ENCODE results near the gene PTCH2. TPM values are rescaled to one million over a fixed set of nuclear protein-coding genes. Genes with fewer than 3 reads are reported as not detected.

PTCH2 gene
- total RNA-seq, 1 experiment from 2014 or later, result 1.1 TPM

- peak; percentile 64 for DNase-seq (ENCODE audit: low spot score)
- ATAC-seq, result peak; percentile 19
- Mint-ChIP-seq H3K4me3 (peak overlapping the region; percentile 62), H3K4me1 (peaks cover 28% of the 10 kb centered on the region), H3K27me3 (ENCODE audit: low read depth) (peaks cover 12% of the 10 kb centered on the region), H3K9me3 (no peaks in the 10 kb centered on the region), H3K27ac (no peak overlapping the region), H3K36me3 (peaks cover 12% of the 10 kb centered on the region)
- CTCF ChIA-PET, result interaction anchor here (0.6 to 3.3 kb wide), 21 partner anchors 9 to 228 kb away, joined by 3 to 21 read pairs (median 3); partner anchors contain the start of genes BTBD19, DYNLT4, HECTD3 and PLK3
- POLR2A ChIA-PET, result interaction anchor here (0.6 to 2.7 kb wide), 10 partner anchors 9 to 845 kb away, joined by 3 to 19 read pairs (median 4); partner anchors contain the start of genes EIF2B3, PLK3 and RPS8
- TF ChIP-seq ZBTB21 (CRISPR knock-in tag; IDR thresholded peaks at IDR 0.05; ENCODE audit: borderline replicate concordance), result peak; percentile 64; the same call in 1 of the 2 replicates
- TF ChIP-seq JUN (CRISPR knock-in tag; IDR thresholded peaks at IDR 0.05), result peak; percentile 51; the same call in 1 of the 2 replicates
- TF ChIP-seq NFE2L1 (CRISPR knock-in tag; IDR thresholded peaks at IDR 0.05), result 0 out of 2 replicates have a peak, but pooled peaks have one; percentile 32
- no peak for TF ChIP-seq CREB1 (CRISPR knock-in tag; IDR thresholded peaks at IDR 0.05)
- TF ChIP-seq ZNF219 (CRISPR knock-in tag; IDR thresholded peaks at IDR 0.05; ENCODE audit: borderline replicate concordance), result 0 out of 2 replicates have a peak, but pooled peaks have one; percentile 40
- TF ChIP-seq FOXK1 (CRISPR knock-in tag; IDR thresholded peaks at IDR 0.05), result 0 out of 2 replicates have a peak, but pooled peaks have one; percentile 51
- no peak for TF ChIP-seq ATF6 (CRISPR knock-in tag; IDR thresholded peaks at IDR 0.05)
- no peak for TF ChIP-seq E2F4 (CRISPR knock-in tag; IDR thresholded peaks at IDR 0.05; ENCODE audit: borderline replicate concordance, low read depth)
- no peak for TF ChIP-seq JAZF1 (CRISPR knock-in tag; IDR thresholded peaks at IDR 0.05)
- TF ChIP-seq ZNF232 (CRISPR knock-in tag; IDR thresholded peaks at IDR 0.05), result no peak
- no peak for TF ChIP-seq GTF2I (CRISPR knock-in tag; conservative IDR thresholded peaks at IDR 0.05)
- no peak for TF ChIP-seq ZSCAN18 (CRISPR knock-in tag; IDR thresholded peaks at IDR 0.05)
- no peak for TF ChIP-seq ZNF423 (CRISPR knock-in tag; IDR thresholded peaks at IDR 0.05)
- TF ChIP-seq TP53 (CRISPR knock-in tag; IDR thresholded peaks at IDR 0.05), result peak; percentile 71; the same call in 1 of the 2 replicates
- TF ChIP-seq, protein P1, sequence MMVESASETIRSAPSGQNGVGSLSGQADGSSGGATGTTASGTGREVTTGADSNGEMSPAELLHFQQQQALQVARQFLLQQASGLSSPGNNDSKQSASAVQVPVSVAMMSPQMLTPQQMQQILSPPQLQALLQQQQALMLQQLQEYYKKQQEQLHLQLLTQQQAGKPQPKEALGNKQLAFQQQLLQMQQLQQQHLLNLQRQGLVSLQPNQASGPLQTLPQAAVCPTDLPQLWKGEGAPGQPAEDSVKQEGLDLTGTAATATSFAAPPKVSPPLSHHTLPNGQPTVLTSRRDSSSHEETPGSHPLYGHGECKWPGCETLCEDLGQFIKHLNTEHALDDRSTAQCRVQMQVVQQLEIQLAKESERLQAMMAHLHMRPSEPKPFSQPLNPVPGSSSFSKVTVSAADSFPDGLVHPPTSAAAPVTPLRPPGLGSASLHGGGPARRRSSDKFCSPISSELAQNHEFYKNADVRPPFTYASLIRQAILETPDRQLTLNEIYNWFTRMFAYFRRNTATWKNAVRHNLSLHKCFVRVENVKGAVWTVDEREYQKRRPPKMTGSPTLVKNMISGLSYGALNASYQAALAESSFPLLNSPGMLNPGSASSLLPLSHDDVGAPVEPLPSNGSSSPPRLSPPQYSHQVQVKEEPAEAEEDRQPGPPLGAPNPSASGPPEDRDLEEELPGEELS (CRISPR knock-in tag; IDR thresholded peaks at IDR 0.05), result peak; percentile 87
- TF ChIP-seq ZNF671 (CRISPR knock-in tag; IDR thresholded peaks at IDR 0.05), result no peak
- no peak for TF ChIP-seq KAT7 (CRISPR knock-in tag; IDR thresholded peaks at IDR 0.05; ENCODE audit: borderline replicate concordance)
- TF ChIP-seq, protein P2, sequence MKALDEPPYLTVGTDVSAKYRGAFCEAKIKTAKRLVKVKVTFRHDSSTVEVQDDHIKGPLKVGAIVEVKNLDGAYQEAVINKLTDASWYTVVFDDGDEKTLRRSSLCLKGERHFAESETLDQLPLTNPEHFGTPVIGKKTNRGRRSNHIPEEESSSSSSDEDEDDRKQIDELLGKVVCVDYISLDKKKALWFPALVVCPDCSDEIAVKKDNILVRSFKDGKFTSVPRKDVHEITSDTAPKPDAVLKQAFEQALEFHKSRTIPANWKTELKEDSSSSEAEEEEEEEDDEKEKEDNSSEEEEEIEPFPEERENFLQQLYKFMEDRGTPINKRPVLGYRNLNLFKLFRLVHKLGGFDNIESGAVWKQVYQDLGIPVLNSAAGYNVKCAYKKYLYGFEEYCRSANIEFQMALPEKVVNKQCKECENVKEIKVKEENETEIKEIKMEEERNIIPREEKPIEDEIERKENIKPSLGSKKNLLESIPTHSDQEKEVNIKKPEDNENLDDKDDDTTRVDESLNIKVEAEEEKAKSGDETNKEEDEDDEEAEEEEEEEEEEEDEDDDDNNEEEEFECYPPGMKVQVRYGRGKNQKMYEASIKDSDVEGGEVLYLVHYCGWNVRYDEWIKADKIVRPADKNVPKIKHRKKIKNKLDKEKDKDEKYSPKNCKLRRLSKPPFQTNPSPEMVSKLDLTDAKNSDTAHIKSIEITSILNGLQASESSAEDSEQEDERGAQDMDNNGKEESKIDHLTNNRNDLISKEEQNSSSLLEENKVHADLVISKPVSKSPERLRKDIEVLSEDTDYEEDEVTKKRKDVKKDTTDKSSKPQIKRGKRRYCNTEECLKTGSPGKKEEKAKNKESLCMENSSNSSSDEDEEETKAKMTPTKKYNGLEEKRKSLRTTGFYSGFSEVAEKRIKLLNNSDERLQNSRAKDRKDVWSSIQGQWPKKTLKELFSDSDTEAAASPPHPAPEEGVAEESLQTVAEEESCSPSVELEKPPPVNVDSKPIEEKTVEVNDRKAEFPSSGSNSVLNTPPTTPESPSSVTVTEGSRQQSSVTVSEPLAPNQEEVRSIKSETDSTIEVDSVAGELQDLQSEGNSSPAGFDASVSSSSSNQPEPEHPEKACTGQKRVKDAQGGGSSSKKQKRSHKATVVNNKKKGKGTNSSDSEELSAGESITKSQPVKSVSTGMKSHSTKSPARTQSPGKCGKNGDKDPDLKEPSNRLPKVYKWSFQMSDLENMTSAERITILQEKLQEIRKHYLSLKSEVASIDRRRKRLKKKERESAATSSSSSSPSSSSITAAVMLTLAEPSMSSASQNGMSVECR (CRISPR knock-in tag; IDR thresholded peaks at IDR 0.05; ENCODE audit: borderline replicate concordance), result 0 out of 2 replicates have a peak, but pooled peaks have one; percentile 29
- TF ChIP-seq FOXP1 (CRISPR knock-in tag; IDR thresholded peaks at IDR 0.05; ENCODE audit: borderline replicate concordance), result peak; percentile 85; the same call in 1 of the 2 replicates
- no peak for TF ChIP-seq ATF2 (CRISPR knock-in tag; IDR thresholded peaks at IDR 0.05; ENCODE audit: borderline replicate concordance, low read depth)
- no peak for TF ChIP-seq ZNF512 (CRISPR knock-in tag; IDR thresholded peaks at IDR 0.05; ENCODE audit: borderline replicate concordance)
Measured at GRCh38 chr1:44784094-44785028, 58.7 kb downstream of the PTCH2 start.

All from WTC11 (cell line).